ENCODE measurements around the gene XXYLT1. TPM values are rescaled to one million over a fixed set of nuclear protein-coding genes. Genes with fewer than 3 reads are reported as not detected.

XXYLT1 gene
- total RNA-seq, 1 donor from 2014 or later: 7.6 TPM

- Mint-ChIP-seq H3K4me3 (no peak overlapping the region), H3K27me3 (peaks cover 2% of the 10 kb centered on the region), H3K9me3 (no peaks in the 10 kb centered on the region), H3K36me3 (ENCODE audit: low read depth) (no peaks in the 10 kb centered on the region), H3K4me1 (peaks cover 16% of the 10 kb centered on the region), H3K27ac (no peak overlapping the region)
- no peak for ATAC-seq (ENCODE audit: low read depth)
- ChIA-PET CTCF (no interaction called here), POLR2A (no interaction called here)
- intact Hi-C loops (cut with micrococcal nuclease): no loop called here
- TF ChIP-seq CTCF (IDR thresholded peaks at IDR 0.05): no peak
- no peak for DNase-seq
Measured at GRCh38 chr3:195028877-195029606, 241.9 kb downstream of the XXYLT1 start.

- Mint-ChIP-seq H3K27ac (no peak overlapping the region), H3K27me3 (no peaks in the 10 kb centered on the region), H3K36me3 (ENCODE audit: low read depth) (no peaks in the 10 kb centered on the region), H3K4me1 (peaks cover 5% of the 10 kb centered on the region), H3K4me3 (no peak overlapping the region), H3K9me3 (no peaks in the 10 kb centered on the region)
- ChIA-PET CTCF (interaction anchor here (0.7 kb wide), 1 partner anchor 225 kb away, joined by 3 read pairs; no protein-coding TSS in a partner anchor), POLR2A (no interaction called here)
- ATAC-seq (ENCODE audit: low read depth): no peak
- no peak for TF ChIP-seq CTCF (IDR thresholded peaks at IDR 0.05)
- DNase-seq: no peak
- intact Hi-C loops (cut with micrococcal nuclease): no loop called here
Measured at GRCh38 chr3:195025884-195026200, 245.1 kb downstream of the XXYLT1 start.

GRCh38 chr3:195025056-195025883 lies 245.7 kb downstream of the XXYLT1 start:
- no peak for DNase-seq
- no peak for TF ChIP-seq CTCF (IDR thresholded peaks at IDR 0.05)
- ChIA-PET CTCF (no interaction called here), POLR2A (no interaction called here)
- intact Hi-C loops (cut with micrococcal nuclease): no loop called here
- ATAC-seq (ENCODE audit: low read depth): no peak
- Mint-ChIP-seq H3K4me1 (peaks cover 5% of the 10 kb centered on the region), H3K36me3 (ENCODE audit: low read depth) (no peaks in the 10 kb centered on the region), H3K9me3 (no peaks in the 10 kb centered on the region), H3K27ac (no peak overlapping the region), H3K27me3 (peaks cover 2% of the 10 kb centered on the region), H3K4me3 (no peak overlapping the region)

- Mint-ChIP-seq H3K27ac (no peak overlapping the region), H3K9me3 (no peaks in the 10 kb centered on the region), H3K4me3 (no peak overlapping the region), H3K4me1 (peaks cover 5% of the 10 kb centered on the region), H3K27me3 (peaks cover 12% of the 10 kb centered on the region), H3K36me3 (ENCODE audit: low read depth) (no peaks in the 10 kb centered on the region)
- DNase-seq (no peak), ATAC-seq (ENCODE audit: low read depth) (no peak)
- TF ChIP-seq CTCF (IDR thresholded peaks at IDR 0.05): no peak
- ChIA-PET CTCF (no interaction called here), POLR2A (interaction anchor here (0.6 kb wide), 1 partner anchor 298 kb away, joined by 3 read pairs; no protein-coding TSS in a partner anchor)
- intact Hi-C loops (cut with micrococcal nuclease): no loop called here
Measured at GRCh38 chr3:195023989-195024388, 247.0 kb downstream of the XXYLT1 start.

GRCh38 chr3:195023576-195023975 lies 247.4 kb downstream of the XXYLT1 start:
- peaks cover 5% of the 10 kb centered on the region for H3K4me1 Mint-ChIP-seq
- DNase-seq (no peak), ATAC-seq (ENCODE audit: low read depth) (no peak)
- H3K36me3 Mint-ChIP-seq (ENCODE audit: low read depth): no peaks in the 10 kb centered on the region
- no peaks in the 10 kb centered on the region for H3K9me3 Mint-ChIP-seq
- CTCF ChIA-PET: no interaction called here
- no peak overlapping the region for H3K27ac Mint-ChIP-seq
- H3K27me3 Mint-ChIP-seq: peaks cover 13% of the 10 kb centered on the region
- POLR2A ChIA-PET: interaction anchor here (0.6 kb wide), 1 partner anchor 298 kb away, joined by 3 read pairs; no protein-coding TSS in a partner anchor
- intact Hi-C loops (cut with micrococcal nuclease): no loop called here
- H3K4me3 Mint-ChIP-seq: no peak overlapping the region
- TF ChIP-seq CTCF (IDR thresholded peaks at IDR 0.05): no peak

All from activated B cell treated with CpG ODN at 0.5 μM for 24 hours (primary cell).